HepG2 (cell line): ENCODE results near the gene HES7. TPM values are rescaled to one million over a fixed set of nuclear protein-coding genes. Genes with fewer than 3 reads are reported as not detected.

Experiments used
- ATM ChIP-seq: fragments of 450-650 bp; IDR thresholded peaks from 2 replicates; pipeline ENCODE4 v1.7.1; 2017; ENCODE audit warnings: mild to moderate bottlenecking, borderline replicate concordance
- BORCS8-MEF2B ChIP-seq: sonication (generic); formaldehyde crosslinking; IDR thresholded peaks from 2 replicates; pipeline ENCODE4 v1.8.0; 2022; ENCODE audit warnings: mild to moderate bottlenecking, missing genetic modification reagents
- ETV6 ChIP-seq: sonication (generic); formaldehyde crosslinking; conservative IDR thresholded peaks from 2 replicates; pipeline ENCODE4 v1.4.0; 2020; ENCODE audit warnings: missing genetic modification reagents
- FOXA3 ChIP-seq: IDR thresholded peaks from 2 replicates; pipeline ENCODE4 v1.6.1; 2016; ENCODE audit warnings: missing genetic modification reagents, missing compliant biosample characterization
- FOXM1 ChIP-seq: sonication (generic); formaldehyde crosslinking; IDR thresholded peaks from 2 replicates; pipeline ENCODE4 v1.5.0; 2020; ENCODE audit warnings: missing genetic modification reagents
- FOXP1 ChIP-seq, 2 experiments: fragments of 450-650 bp in 1 of 2; IDR thresholded peaks; 2 replicates each; pipeline ENCODE4 v1.6.1; 2017 to 2018; ENCODE audit warnings: antibody characterized with exemption in 1 of 2
- FOXP4 ChIP-seq: sonication (generic); formaldehyde crosslinking; IDR thresholded peaks from 2 replicates; pipeline ENCODE4 v1.4.0; 2020; ENCODE audit warnings: missing genetic modification reagents
- KAT7 ChIP-seq: IDR thresholded peaks from 2 replicates; pipeline ENCODE4 v1.6.1; 2018; ENCODE audit warnings: borderline replicate concordance, missing compliant biosample characterization
- SIX4 ChIP-seq: sonication (generic); formaldehyde crosslinking; IDR thresholded peaks from 2 replicates; pipeline ENCODE4 v1.4.0; 2020; ENCODE audit warnings: missing genetic modification reagents
- SPEN ChIP-seq: sonication (generic); formaldehyde crosslinking; IDR thresholded peaks from 2 replicates; pipeline ENCODE4 v1.5.1; 2020; ENCODE audit warnings: low read depth, mild to moderate bottlenecking, missing genetic modification reagents
- SYNCRIP ChIP-seq: fragments of 200-400 bp; formaldehyde crosslinking; IDR thresholded peaks from 2 replicates; pipeline ENCODE4 v1.6.1; 2018; ENCODE audit warnings: mild to moderate bottlenecking, low read depth, low read length; ENCODE audit not compliant: insufficient read depth
- TMF1 ChIP-seq: sonication (generic); formaldehyde crosslinking; IDR thresholded peaks from 2 replicates; pipeline ENCODE4 v1.8.1; 2022; ENCODE audit warnings: low read depth, missing genetic modification reagents
- ZFP90 ChIP-seq: sonication (generic); formaldehyde crosslinking; IDR thresholded peaks from 2 replicates; pipeline ENCODE4 v1.8.0; 2022; ENCODE audit warnings: missing genetic modification reagents, mild to moderate bottlenecking, inconsistent platforms, borderline replicate concordance
- ZMYM2 ChIP-seq: sonication (generic); formaldehyde crosslinking; IDR thresholded peaks from 2 replicates; pipeline ENCODE4 v1.8.0; 2022; ENCODE audit warnings: mild to moderate bottlenecking, missing genetic modification reagents
- ZNF17 ChIP-seq: sonication (generic); formaldehyde crosslinking; IDR thresholded peaks from 2 replicates; pipeline ENCODE4 v1.5.0; 2020; ENCODE audit warnings: mild to moderate bottlenecking, missing genetic modification reagents
- ZNF234 ChIP-seq: sonication (generic); formaldehyde crosslinking; conservative IDR thresholded peaks from 2 replicates; pipeline ENCODE4 v1.5.1; 2020; ENCODE audit warnings: mild to moderate bottlenecking, missing genetic modification reagents
- ZNF331 ChIP-seq: sonication (generic); formaldehyde crosslinking; IDR thresholded peaks from 2 replicates; pipeline ENCODE4 v1.4.0; 2020; ENCODE audit warnings: missing genetic modification reagents
- ZNF335 ChIP-seq: sonication (generic); formaldehyde crosslinking; IDR thresholded peaks from 2 replicates; pipeline ENCODE4 v1.4.0; 2020; ENCODE audit warnings: missing genetic modification reagents
- ZNF34 ChIP-seq: sonication (generic); formaldehyde crosslinking; IDR thresholded peaks from 2 replicates; pipeline ENCODE4 v1.4.0; 2020; ENCODE audit warnings: mild to moderate bottlenecking, missing genetic modification reagents, borderline replicate concordance
- ZNF660 ChIP-seq: sonication (generic); formaldehyde crosslinking; IDR thresholded peaks from 2 replicates; pipeline ENCODE4 v1.5.1; 2020; ENCODE audit warnings: mild to moderate bottlenecking, low read depth, missing genetic modification reagents, borderline replicate concordance
- ZNF781 ChIP-seq: sonication (generic); formaldehyde crosslinking; IDR thresholded peaks from 2 replicates; pipeline ENCODE4 v1.5.1; 2020; ENCODE audit warnings: borderline replicate concordance, mild to moderate bottlenecking, missing genetic modification reagents; ENCODE audit errors: not compliant biosample characterization
- polyA plus RNA-seq, 8 experiments: library from polyadenylated mRNA; depleted of rRNA in 3 of 8; stranded (reverse) in 7 of 8; unstranded in 1 of 8; fragments of >200 nt; fragmentation: Illumina TruSeq in 4 of 8; extraction: Trizol in 4 of 8; gene quantifications; 2 replicates each; pipeline versions ENCODE4 v1.2.1 to v1.2.3, GENCODE V29; 2011 to 2016; ENCODE audit warnings: low read depth in 4 of 8, missing spikeins in 1 of 8, mixed read lengths in 1 of 8; ENCODE audit not compliant: insufficient read depth in 1 of 8
- total RNA-seq, 5 experiments: library from RNA; depleted of rRNA; stranded (reverse); fragments of >200 nt; fragmentation: Illumina TruSeq; extraction: Trizol; gene quantifications; 2 replicates each; pipeline ENCODE4 v1.2.3, GENCODE V29; 2016; ENCODE audit warnings: low read depth in 1 of 5
- TF ChIP-seq, protein P1 (sequence below): sonication (generic); formaldehyde crosslinking; IDR thresholded peaks from 2 replicates; pipeline ENCODE4 v1.5.0; 2020; ENCODE audit warnings: mild to moderate bottlenecking, missing genetic modification reagents
- TF ChIP-seq, protein P2 (sequence below), 2 experiments: sonication (generic) in 1 of 2; formaldehyde crosslinking in 1 of 2; IDR thresholded peaks; 2 replicates each; pipeline versions ENCODE4 v1.5.1 to v1.6.1; 2011 to 2020; ENCODE audit warnings: borderline replicate concordance in 1 of 2, low read depth in 1 of 2, low read length in 1 of 2, mild to moderate bottlenecking in 1 of 2, missing genetic modification reagents in 1 of 2, moderate library complexity in 1 of 2
- TF ChIP-seq, protein P3 (sequence below): sonication (generic); formaldehyde crosslinking; conservative IDR thresholded peaks from 2 replicates; pipeline ENCODE4 v1.8.1; 2023; ENCODE audit warnings: missing genetic modification reagents

HES7 gene
- total and polyA plus RNA-seq, 2 of the 13 experiments (the other 11 are each of a cell fraction or from before 2014, with no cell fraction given) = not detected

- TF ChIP-seq ZFP90 (no peak), ZNF660 (CRISPR knock-in tag) (no peak), ZNF234 (no peak), BORCS8-MEF2B (no peak), ZNF335 (CRISPR knock-in tag) (no peak), FOXA3 (CRISPR knock-in tag) (peak; percentile 30; the same call in 1 of the 2 replicates), ZNF34 (CRISPR knock-in tag) (no peak), ETV6 (no peak), FOXP1 (IDR thresholded peaks at IDR 0.05) (no peak), FOXP1 (CRISPR knock-in tag; IDR thresholded peaks at IDR 0.05) (no peak), ZNF331 (CRISPR knock-in tag) (0 out of 2 replicates have a peak, but pooled peaks have one; percentile 20), ZNF17 (CRISPR knock-in tag) (no peak), FOXP4 (CRISPR knock-in tag) (peak; percentile 60), ZMYM2 (no peak), KAT7 (CRISPR knock-in tag) (peak; percentile 30; the same call in 1 of the 2 replicates), SPEN (CRISPR knock-in tag) (no peak), TMF1 (no peak), FOXM1 (no peak), ZNF781 (CRISPR knock-in tag) (no peak), SYNCRIP (no peak), SIX4 (CRISPR knock-in tag) (no peak), ATM (no peak; the same call in 1 of the 2 replicates)
- TF ChIP-seq, protein P1, sequence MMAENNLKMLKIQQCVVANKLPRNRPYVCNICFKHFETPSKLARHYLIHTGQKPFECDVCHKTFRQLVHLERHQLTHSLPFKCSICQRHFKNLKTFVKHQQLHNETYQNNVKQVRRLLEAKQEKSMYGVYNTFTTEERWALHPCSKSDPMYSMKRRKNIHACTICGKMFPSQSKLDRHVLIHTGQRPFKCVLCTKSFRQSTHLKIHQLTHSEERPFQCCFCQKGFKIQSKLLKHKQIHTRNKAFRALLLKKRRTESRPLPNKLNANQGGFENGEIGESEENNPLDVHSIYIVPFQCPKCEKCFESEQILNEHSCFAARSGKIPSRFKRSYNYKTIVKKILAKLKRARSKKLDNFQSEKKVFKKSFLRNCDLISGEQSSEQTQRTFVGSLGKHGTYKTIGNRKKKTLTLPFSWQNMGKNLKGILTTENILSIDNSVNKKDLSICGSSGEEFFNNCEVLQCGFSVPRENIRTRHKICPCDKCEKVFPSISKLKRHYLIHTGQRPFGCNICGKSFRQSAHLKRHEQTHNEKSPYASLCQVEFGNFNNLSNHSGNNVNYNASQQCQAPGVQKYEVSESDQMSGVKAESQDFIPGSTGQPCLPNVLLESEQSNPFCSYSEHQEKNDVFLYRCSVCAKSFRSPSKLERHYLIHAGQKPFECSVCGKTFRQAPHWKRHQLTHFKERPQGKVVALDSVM (CRISPR knock-in tag) = peak; percentile 98
- TF ChIP-seq, protein P2, sequence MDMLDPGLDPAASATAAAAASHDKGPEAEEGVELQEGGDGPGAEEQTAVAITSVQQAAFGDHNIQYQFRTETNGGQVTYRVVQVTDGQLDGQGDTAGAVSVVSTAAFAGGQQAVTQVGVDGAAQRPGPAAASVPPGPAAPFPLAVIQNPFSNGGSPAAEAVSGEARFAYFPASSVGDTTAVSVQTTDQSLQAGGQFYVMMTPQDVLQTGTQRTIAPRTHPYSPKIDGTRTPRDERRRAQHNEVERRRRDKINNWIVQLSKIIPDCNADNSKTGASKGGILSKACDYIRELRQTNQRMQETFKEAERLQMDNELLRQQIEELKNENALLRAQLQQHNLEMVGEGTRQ (IDR thresholded peaks at IDR 0.05; ENCODE audit: low read depth, low read length) = peak; percentile 90
- TF ChIP-seq, protein P2 (CRISPR knock-in tag; IDR thresholded peaks at IDR 0.05; ENCODE audit: borderline replicate concordance) = peak; percentile 92; the same call in 1 of the 2 replicates
- TF ChIP-seq, protein P3, sequence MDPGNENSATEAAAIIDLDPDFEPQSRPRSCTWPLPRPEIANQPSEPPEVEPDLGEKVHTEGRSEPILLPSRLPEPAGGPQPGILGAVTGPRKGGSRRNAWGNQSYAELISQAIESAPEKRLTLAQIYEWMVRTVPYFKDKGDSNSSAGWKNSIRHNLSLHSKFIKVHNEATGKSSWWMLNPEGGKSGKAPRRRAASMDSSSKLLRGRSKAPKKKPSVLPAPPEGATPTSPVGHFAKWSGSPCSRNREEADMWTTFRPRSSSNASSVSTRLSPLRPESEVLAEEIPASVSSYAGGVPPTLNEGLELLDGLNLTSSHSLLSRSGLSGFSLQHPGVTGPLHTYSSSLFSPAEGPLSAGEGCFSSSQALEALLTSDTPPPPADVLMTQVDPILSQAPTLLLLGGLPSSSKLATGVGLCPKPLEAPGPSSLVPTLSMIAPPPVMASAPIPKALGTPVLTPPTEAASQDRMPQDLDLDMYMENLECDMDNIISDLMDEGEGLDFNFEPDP = no peak
Observed at GRCh38 chr17:8153525-8153956, 29.6 kb upstream of the HES7 start (continued).
